ENCODE data around the gene MACROH2A1. TPM values are rescaled to one million over a fixed set of nuclear protein-coding genes. Genes with fewer than 3 reads are reported as not detected.

The MACROH2A1 gene
- total and polyA plus RNA-seq, 5 donors from 2014 or later: 126 to 161 (median 140) TPM

GRCh38 chr5:135350536-135350935 lies 48.5 kb downstream of the MACROH2A1 start:
- no peak overlapping the region for H3K27ac Mint-ChIP-seq
- DNase-seq: no peak
- H3K4me3 ChIP-seq (ENCODE audit: low read depth, low read length): no peak overlapping the region
- no peak for ATAC-seq (ENCODE audit: low read depth in 2 of 2)
- H3K27ac ChIP-seq (ENCODE audit: insufficient read depth, low read length, poor library complexity, severe bottlenecking): no peak overlapping the region
- no peaks in the 10 kb centered on the region for H3K27me3 Mint-ChIP-seq
- no peaks in the 10 kb centered on the region for H3K4me1 ChIP-seq (ENCODE audit: control insufficient read depth, insufficient read depth, low read length, poor library complexity, severe bottlenecking)
- peaks cover 0 to 4% (median 0%) of the 10 kb centered on the region in 4 donors for H3K4me1 Mint-ChIP-seq
- H3K36me3 Mint-ChIP-seq: peaks cover 35% of the 10 kb centered on the region
- no peaks in the 10 kb centered on the region for H3K9me3 Mint-ChIP-seq
- H3K27me3 ChIP-seq (ENCODE audit: control insufficient read depth, insufficient read depth, low read length): no peaks in the 10 kb centered on the region
- no peaks in the 10 kb centered on the region for H3K9me3 ChIP-seq (ENCODE audit: control insufficient read depth in 2 of 2, low read length in 2 of 2)
- H3K4me3 Mint-ChIP-seq: no peak overlapping the region
- peaks cover 62% of the 10 kb centered on the region for H3K36me3 ChIP-seq (ENCODE audit: control insufficient read depth, insufficient read depth, low read length)

DNA sequence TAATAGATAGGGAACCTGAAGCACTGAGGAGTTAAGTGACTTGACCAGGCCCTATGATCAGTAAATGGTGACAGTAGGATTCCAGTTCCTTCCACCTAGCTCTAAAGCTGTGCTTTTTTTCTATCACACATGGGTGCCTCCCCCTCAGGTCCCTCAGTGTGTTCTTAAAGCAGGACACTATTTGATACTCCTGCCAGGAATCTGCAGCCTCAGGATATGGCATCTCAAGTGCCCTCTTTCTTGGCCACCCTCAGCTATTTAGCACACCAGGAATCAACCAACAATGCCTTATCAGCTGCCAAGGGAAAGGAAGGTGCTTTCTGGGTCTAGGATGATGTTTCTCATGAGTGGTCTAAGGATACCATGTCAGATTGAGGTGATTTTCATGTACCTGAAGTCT lies 49.1 kb downstream of the MACROH2A1 start:
- no peak for DNase-seq
- no peaks in the 10 kb centered on the region for H3K27me3 Mint-ChIP-seq
- peak overlapping the region in 1 of 3 donors; percentile 46 for H3K27ac Mint-ChIP-seq
- no peaks in the 10 kb centered on the region for H3K27me3 ChIP-seq (ENCODE audit: control insufficient read depth, insufficient read depth, low read length)
- H3K36me3 ChIP-seq (ENCODE audit: control insufficient read depth, insufficient read depth, low read length): peaks cover 63% of the 10 kb centered on the region
- no peak for ATAC-seq (ENCODE audit: low read depth in 2 of 2)
- H3K27ac ChIP-seq (ENCODE audit: insufficient read depth, low read length, poor library complexity, severe bottlenecking): no peak overlapping the region
- H3K36me3 Mint-ChIP-seq: peaks cover 37% of the 10 kb centered on the region
- no peak overlapping the region for H3K4me3 ChIP-seq (ENCODE audit: low read depth, low read length)
- no peaks in the 10 kb centered on the region for H3K4me1 ChIP-seq (ENCODE audit: control insufficient read depth, insufficient read depth, low read length, poor library complexity, severe bottlenecking)
- no peaks in the 10 kb centered on the region for H3K9me3 Mint-ChIP-seq
- H3K4me3 Mint-ChIP-seq: no peak overlapping the region
- peaks cover 0 to 4% (median 0%) of the 10 kb centered on the region in 4 donors for H3K4me1 Mint-ChIP-seq
- no peaks in the 10 kb centered on the region for H3K9me3 ChIP-seq (ENCODE audit: control insufficient read depth in 2 of 2, low read length in 2 of 2)

DNA sequence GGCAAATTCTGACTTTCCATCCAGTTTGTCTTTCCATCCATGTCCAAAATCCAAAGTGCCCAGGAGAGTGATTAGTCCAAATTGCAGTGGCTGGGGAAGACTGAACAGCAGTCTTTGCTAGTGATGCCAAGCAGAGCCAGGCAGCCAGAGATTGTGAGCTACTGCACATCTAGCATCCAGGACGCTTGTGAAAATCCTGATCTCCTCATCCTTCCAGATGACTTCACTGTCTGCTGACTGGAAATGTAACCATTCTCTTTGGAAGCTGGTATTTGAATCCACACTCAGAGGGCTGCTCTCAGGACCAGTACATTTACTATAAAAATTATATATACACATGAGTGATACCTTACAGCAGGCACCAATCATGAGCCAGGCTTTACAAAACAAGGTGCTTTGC lies 49.6 kb downstream of the MACROH2A1 start:
- peaks cover 0 to 4% (median 0%) of the 10 kb centered on the region in 4 donors for H3K4me1 Mint-ChIP-seq
- H3K27ac Mint-ChIP-seq: peak overlapping the region in 1 of 3 donors; percentile 38
- no peak overlapping the region for H3K27ac ChIP-seq (ENCODE audit: insufficient read depth, low read length, poor library complexity, severe bottlenecking)
- H3K27me3 ChIP-seq (ENCODE audit: control insufficient read depth, insufficient read depth, low read length): no peaks in the 10 kb centered on the region
- no peaks in the 10 kb centered on the region for H3K27me3 Mint-ChIP-seq
- peaks cover 66% of the 10 kb centered on the region for H3K36me3 ChIP-seq (ENCODE audit: control insufficient read depth, insufficient read depth, low read length)
- no peak overlapping the region for H3K4me3 Mint-ChIP-seq
- ATAC-seq (ENCODE audit: low read depth in 2 of 2): no peak
- H3K9me3 Mint-ChIP-seq: no peaks in the 10 kb centered on the region
- H3K4me1 ChIP-seq (ENCODE audit: control insufficient read depth, insufficient read depth, low read length, poor library complexity, severe bottlenecking): no peaks in the 10 kb centered on the region
- no peak for DNase-seq
- peaks cover 38% of the 10 kb centered on the region for H3K36me3 Mint-ChIP-seq
- H3K9me3 ChIP-seq (ENCODE audit: control insufficient read depth in 2 of 2, low read length in 2 of 2): no peaks in the 10 kb centered on the region
- H3K4me3 ChIP-seq (ENCODE audit: low read depth, low read length): no peak overlapping the region

DNA sequence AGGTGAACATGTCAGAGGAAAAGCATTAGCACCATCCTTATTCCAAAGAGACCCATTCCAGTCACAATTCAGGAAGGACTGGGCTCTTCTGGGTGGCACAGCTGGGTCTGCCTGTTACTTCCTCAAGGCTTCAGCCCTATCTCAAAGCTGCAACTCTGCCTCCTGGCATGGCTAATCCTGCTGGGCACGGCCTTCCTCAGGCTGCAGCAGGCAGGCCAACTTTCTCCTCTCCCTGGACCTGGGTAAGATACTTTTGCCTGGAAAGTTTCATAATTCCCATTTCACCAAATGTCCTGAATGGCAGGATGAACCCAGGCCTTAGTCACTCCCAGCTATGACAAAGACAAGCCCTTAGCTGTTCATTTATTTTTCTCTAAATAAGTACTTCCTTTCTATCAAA lies 50.1 kb downstream of the MACROH2A1 start:
- ATAC-seq (ENCODE audit: low read depth in 2 of 2) (no peak), DNase-seq (no peak)
- H3K9me3 Mint-ChIP-seq: no peaks in the 10 kb centered on the region
- Histone ChIP-seq H3K4me3 (ENCODE audit: low read depth, low read length) (no peak overlapping the region), H3K9me3 (ENCODE audit: control insufficient read depth in 2 of 2, low read length in 2 of 2) (no peaks in the 10 kb centered on the region), H3K4me1 (ENCODE audit: control insufficient read depth, insufficient read depth, low read length, poor library complexity, severe bottlenecking) (no peaks in the 10 kb centered on the region), H3K27me3 (ENCODE audit: control insufficient read depth, insufficient read depth, low read length) (no peaks in the 10 kb centered on the region), H3K36me3 (ENCODE audit: control insufficient read depth, insufficient read depth, low read length) (peaks cover 67% of the 10 kb centered on the region), H3K27ac (ENCODE audit: insufficient read depth, low read length, poor library complexity, severe bottlenecking) (no peak overlapping the region)
- H3K36me3 Mint-ChIP-seq: peaks cover 40% of the 10 kb centered on the region
- H3K4me1 Mint-ChIP-seq: peaks cover 0 to 4% (median 0%) of the 10 kb centered on the region in 4 donors
- peak overlapping the region in 1 of 3 donors; percentile 38 for H3K27ac Mint-ChIP-seq
- H3K27me3 Mint-ChIP-seq: no peaks in the 10 kb centered on the region
- H3K4me3 Mint-ChIP-seq: no peak overlapping the region

- no peaks in the 10 kb centered on the region for H3K27me3 ChIP-seq (ENCODE audit: control insufficient read depth, insufficient read depth, low read length)
- Mint-ChIP-seq H3K4me3 (no peak overlapping the region), H3K27me3 (no peaks in the 10 kb centered on the region), H3K4me1 (peaks cover 0 to 4% (median 0%) of the 10 kb centered on the region in 4 donors), H3K36me3 (peaks cover 45% of the 10 kb centered on the region), H3K27ac (peak overlapping the region in 1 of 3 donors; percentile 48), H3K9me3 (no peaks in the 10 kb centered on the region)
- ATAC-seq (ENCODE audit: low read depth in 2 of 2) (no peak), DNase-seq (no peak)
- H3K27ac ChIP-seq (ENCODE audit: insufficient read depth, low read length, poor library complexity, severe bottlenecking): no peak overlapping the region
- no peaks in the 10 kb centered on the region for H3K9me3 ChIP-seq (ENCODE audit: control insufficient read depth in 2 of 2, low read length in 2 of 2)
- H3K36me3 ChIP-seq (ENCODE audit: control insufficient read depth, insufficient read depth, low read length): peaks cover 75% of the 10 kb centered on the region
- H3K4me3 ChIP-seq (ENCODE audit: low read depth, low read length): no peak overlapping the region
- H3K4me1 ChIP-seq (ENCODE audit: control insufficient read depth, insufficient read depth, low read length, poor library complexity, severe bottlenecking): no peaks in the 10 kb centered on the region
Measured at GRCh38 chr5:135347392-135347791, 51.6 kb downstream of the MACROH2A1 start.

DNA sequence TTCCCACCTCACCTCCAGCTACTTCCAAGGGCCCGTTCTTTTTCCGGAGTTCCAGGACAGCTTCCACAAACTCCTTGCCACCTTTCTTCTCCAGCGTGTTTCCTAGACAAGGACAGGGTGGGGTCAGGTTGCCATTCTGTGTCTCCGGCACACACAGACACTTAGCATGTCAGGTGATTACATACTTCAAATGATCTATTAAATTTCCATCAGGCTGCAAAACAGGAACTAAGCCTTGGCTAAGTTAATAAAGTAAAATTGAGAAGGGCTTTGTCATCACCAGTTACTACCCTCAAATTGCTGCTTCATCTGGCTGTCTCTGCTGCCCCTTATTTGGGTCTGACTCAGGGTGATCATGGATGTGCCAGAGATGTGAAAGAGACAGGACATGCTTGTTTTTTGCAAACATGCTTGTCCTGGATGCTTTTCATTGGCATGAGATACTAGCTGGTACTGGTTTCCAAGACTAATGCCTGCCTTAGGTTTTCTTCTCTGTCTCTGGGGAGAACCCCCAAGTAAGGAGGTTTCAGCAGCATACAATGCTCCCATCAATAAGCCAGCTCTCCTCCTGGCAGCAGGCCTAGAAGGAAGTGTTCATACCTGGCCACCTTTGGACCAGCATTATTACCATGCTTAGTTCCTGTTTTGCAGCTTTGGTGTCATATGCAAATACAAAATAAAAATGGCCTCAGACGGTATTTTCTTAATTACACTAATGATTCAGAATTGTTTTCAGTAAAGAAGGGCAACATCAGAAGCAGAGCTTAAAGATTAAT lies 52.9 kb downstream of the MACROH2A1 start:
- ATAC-seq (ENCODE audit: low read depth in 2 of 2) (no peak), DNase-seq (no peak)
- H3K4me1 Mint-ChIP-seq: peaks cover 0 to 4% (median 0%) of the 10 kb centered on the region in 4 donors
- no peaks in the 10 kb centered on the region for H3K27me3 Mint-ChIP-seq
- H3K4me3 ChIP-seq (ENCODE audit: low read depth, low read length): no peak overlapping the region
- H3K36me3 Mint-ChIP-seq: peaks cover 47% of the 10 kb centered on the region
- no peaks in the 10 kb centered on the region for H3K4me1 ChIP-seq (ENCODE audit: control insufficient read depth, insufficient read depth, low read length, poor library complexity, severe bottlenecking)
- H3K27ac ChIP-seq (ENCODE audit: insufficient read depth, low read length, poor library complexity, severe bottlenecking): no peak overlapping the region
- H3K4me3 Mint-ChIP-seq: no peak overlapping the region
- no peaks in the 10 kb centered on the region for H3K9me3 Mint-ChIP-seq
- H3K9me3 ChIP-seq (ENCODE audit: control insufficient read depth in 2 of 2, low read length in 2 of 2): no peaks in the 10 kb centered on the region
- peaks cover 80% of the 10 kb centered on the region for H3K36me3 ChIP-seq (ENCODE audit: control insufficient read depth, insufficient read depth, low read length)
- no peaks in the 10 kb centered on the region for H3K27me3 ChIP-seq (ENCODE audit: control insufficient read depth, insufficient read depth, low read length)
- peak overlapping the region in 2 of 3 donors; percentile 34 to 65 for H3K27ac Mint-ChIP-seq

- DNase-seq (no peak), ATAC-seq (ENCODE audit: low read depth in 2 of 2) (no peak)
- Mint-ChIP-seq H3K4me3 (no peak overlapping the region), H3K4me1 (peaks cover 0 to 4% (median 0%) of the 10 kb centered on the region in 4 donors), H3K36me3 (peaks cover 46% of the 10 kb centered on the region), H3K9me3 (no peaks in the 10 kb centered on the region), H3K27me3 (no peaks in the 10 kb centered on the region), H3K27ac (peak overlapping the region in 1 of 3 donors; percentile 33)
- Histone ChIP-seq H3K4me1 (ENCODE audit: control insufficient read depth, insufficient read depth, low read length, poor library complexity, severe bottlenecking) (no peaks in the 10 kb centered on the region), H3K27me3 (ENCODE audit: control insufficient read depth, insufficient read depth, low read length) (no peaks in the 10 kb centered on the region), H3K4me3 (ENCODE audit: low read depth, low read length) (no peak overlapping the region), H3K9me3 (ENCODE audit: control insufficient read depth in 2 of 2, low read length in 2 of 2) (no peaks in the 10 kb centered on the region), H3K36me3 (ENCODE audit: control insufficient read depth, insufficient read depth, low read length) (peaks cover 82% of the 10 kb centered on the region), H3K27ac (ENCODE audit: insufficient read depth, low read length, poor library complexity, severe bottlenecking) (no peak overlapping the region)
Measured at GRCh38 chr5:135344349-135344748, 54.7 kb downstream of the MACROH2A1 start.

DNA sequence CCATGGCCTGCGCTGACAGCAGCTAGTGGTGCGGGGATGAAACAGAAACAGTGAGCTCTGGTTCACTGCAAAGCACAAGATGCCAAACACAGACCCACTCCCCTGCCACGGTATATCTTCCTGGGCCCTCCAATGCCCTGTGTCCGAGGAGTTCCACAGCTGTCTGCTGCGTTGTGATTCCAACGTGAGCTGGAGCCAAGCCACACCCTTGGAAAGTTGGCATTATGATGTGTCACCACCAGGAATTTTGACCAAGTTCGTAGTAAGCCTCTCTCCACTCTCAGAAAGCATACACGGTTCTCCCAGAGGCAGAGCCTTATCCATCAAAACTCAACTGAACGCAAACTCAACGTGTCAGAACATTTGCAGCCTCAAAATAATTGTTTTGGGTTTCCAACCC lies 55.6 kb downstream of the MACROH2A1 start:
- no peak overlapping the region for H3K4me3 Mint-ChIP-seq
- H3K4me1 Mint-ChIP-seq: peaks cover 0 to 4% (median 0%) of the 10 kb centered on the region in 4 donors
- Histone ChIP-seq H3K27me3 (ENCODE audit: control insufficient read depth, insufficient read depth, low read length) (no peaks in the 10 kb centered on the region), H3K4me1 (ENCODE audit: control insufficient read depth, insufficient read depth, low read length, poor library complexity, severe bottlenecking) (no peaks in the 10 kb centered on the region), H3K27ac (ENCODE audit: insufficient read depth, low read length, poor library complexity, severe bottlenecking) (no peak overlapping the region), H3K36me3 (ENCODE audit: control insufficient read depth, insufficient read depth, low read length) (peaks cover 86% of the 10 kb centered on the region), H3K9me3 (ENCODE audit: control insufficient read depth in 2 of 2, low read length in 2 of 2) (no peaks in the 10 kb centered on the region), H3K4me3 (ENCODE audit: low read depth, low read length) (no peak overlapping the region)
- no peaks in the 10 kb centered on the region for H3K9me3 Mint-ChIP-seq
- peaks cover 46% of the 10 kb centered on the region for H3K36me3 Mint-ChIP-seq
- no peak for DNase-seq
- no peaks in the 10 kb centered on the region for H3K27me3 Mint-ChIP-seq
- peak overlapping the region in 1 of 3 donors; percentile 48 for H3K27ac Mint-ChIP-seq
- ATAC-seq (ENCODE audit: low read depth in 2 of 2): no peak
